ENCODE data around the gene PEX12.
A peak's percentile ranks its signal among the peaks of the same experiment; 100 is the strongest.
"Not testable (repeated sequence)": the region's sequence is repeated elsewhere in the genome, so short reads cannot be mapped to it uniquely, and the experiment has no call there.

PEX12 gene

GRCh38 chr17:35578929-35579432 lies 610 bp upstream of the PEX12 start:
- no peak for DNase-seq

DNA sequence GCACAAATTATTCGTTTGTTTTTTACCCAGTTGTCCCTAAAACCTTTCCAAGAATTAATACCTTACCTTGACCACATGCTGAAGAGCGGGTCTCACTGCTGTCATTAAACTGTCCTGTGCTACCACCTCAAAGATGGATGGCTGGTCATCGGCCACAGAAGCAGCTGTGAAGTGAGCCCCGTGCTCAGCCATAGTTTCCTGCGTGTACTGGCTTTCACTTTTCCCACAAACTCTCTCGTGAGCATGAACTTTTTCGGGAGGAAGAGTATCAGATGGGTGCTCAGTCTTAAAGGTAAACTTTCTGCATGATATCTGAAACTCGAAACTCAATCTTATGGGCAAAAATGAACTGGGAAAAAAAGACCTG lies 558 bp downstream of the PEX12 start:
- peak in 3 of 56 donors; percentile 15 to 30 (median 17) for DNase-seq

- DNase-seq, result no peak
Measured at GRCh38 chr17:35575759-35576158, 2.6 kb downstream of the PEX12 start.

- no peak for DNase-seq
Measured at GRCh38 chr17:35569405-35569804, 9.0 kb downstream of the PEX12 start.

DNA sequence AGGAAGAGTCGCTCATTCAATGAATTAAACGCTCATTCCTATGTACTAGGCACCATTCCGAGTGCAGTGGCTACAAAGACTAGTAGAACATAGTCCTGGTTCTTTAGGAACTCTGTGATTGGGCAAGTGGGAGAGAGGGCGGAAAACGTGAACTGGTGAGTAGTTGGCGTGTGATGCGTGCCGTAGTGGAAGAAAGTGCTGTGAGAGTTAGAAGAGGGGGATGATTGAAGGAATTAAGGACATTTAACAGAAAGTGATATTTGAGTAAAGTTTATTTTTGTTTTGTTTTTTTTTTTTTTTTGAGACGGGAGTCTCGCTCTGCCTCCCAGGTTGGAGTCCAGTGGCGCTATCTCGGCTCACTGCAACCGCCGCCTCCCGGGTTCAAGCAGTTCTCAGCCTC lies 9.8 kb downstream of the PEX12 start:
- no peak for DNase-seq

DNA sequence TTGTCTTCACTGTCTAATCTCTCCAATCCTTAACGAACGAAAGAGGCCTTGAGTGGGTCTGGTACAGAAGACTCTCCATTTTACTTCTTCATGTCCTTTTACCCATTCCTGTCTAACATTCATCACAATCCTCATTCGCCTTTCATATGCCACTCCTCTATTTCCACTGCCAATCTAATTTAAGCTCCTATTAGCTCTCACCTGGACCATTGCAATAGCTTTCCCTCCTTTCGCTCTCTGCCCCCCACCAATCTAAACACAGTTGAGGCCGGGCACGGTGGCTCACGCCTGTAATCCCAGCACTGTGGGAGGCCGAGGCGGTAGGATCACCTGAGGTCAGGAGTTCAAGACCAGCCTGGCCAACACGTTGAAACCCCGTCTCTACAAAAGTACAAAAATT lies 11.4 kb downstream of the PEX12 start:
- DNase-seq, result no peak

DNA sequence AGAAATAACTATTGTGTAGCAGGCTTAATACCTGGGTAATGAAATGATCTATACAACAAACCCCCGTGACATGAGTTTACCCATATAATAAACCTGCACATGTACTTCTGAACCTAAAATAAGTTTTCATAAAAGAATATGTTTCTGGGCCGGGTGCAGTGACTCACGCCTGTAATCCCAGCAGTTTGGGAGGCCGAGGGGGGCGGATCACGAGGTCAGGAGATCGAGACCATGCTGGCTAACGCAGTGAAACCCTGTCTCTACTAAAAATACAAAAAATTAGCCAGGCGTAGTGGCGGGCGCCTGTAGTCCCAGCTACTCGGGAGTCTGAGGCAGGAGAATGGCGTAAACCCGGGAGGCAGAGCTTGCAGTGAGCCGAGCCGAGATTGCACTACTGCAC lies 15.2 kb downstream of the PEX12 start:
- DNase-seq, result not testable (repeated sequence)

- no peak for DNase-seq
Measured at GRCh38 chr17:35560703-35561102, 17.7 kb downstream of the PEX12 start, which contains the start of gene SLFN14. Gene SLFN14, minus strand, starts transcription at chr17:35560819. Its CDS starts 2,757 bp downstream, at chr17:35558062.

GRCh38 chr17:35559495-35560210 lies 18.7 kb downstream of the PEX12 start:
- no peak for DNase-seq

DNA sequence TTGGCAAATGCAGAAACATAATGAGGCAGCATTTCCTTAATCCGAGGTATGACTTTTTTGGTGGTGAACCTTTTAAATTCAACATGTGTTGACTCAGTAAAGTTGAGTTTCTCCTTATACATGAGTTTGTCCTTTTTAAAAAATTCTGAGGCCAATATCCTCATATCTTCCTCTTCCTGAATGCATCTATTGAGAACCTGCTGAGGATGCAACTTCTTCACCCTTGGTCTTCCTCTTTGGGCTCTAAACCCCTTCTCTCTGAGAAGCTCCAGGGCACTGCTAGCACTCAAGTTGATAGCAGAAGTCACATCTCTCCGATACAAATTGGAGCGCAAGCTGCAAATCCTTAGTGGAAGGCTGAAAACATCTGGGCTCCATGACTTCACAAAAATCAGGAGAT lies 21.0 kb downstream of the PEX12 start:
- no peak for DNase-seq

DNA sequence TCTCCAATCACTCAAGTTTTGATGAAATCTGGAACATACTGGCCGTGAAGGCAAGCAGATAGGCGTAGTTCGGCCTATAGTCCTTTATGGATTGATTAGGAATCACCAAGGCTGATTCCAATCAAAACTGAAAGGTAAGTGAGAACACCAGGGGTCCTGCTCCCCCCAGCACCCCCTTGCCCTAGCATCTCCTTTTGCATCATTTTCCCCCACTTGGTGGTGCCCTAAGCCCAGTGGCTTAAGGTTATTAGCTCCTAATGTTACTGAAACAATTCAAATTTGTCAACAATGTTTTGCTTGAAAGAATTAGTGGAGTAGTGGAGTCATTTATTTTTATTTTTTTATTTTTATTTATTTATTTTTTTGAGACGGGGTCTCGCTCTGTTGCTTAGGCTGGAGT lies 22.7 kb downstream of the PEX12 start:
- no peak for DNase-seq

- DNase-seq, result no peak
Measured at GRCh38 chr17:35554668-35555067, 23.7 kb downstream of the PEX12 start.

DNA sequence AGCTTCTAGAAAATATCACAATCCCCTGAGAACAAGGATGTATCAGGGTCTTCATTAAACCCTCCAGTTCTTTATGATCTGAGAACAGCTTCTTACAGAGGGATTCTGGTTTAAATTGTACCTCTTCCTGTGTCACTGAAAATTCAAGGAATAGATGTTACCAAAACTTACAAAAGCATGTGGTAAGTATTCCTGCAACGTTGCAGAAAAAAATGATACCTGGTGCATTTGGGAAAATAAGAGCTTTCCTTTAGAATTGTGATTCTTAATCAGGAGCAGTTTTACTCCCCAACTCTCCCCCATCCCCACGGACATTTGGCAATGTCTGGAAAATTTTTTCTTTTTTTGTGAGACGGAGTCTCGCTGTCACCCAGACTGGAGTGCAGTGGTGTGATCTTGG lies 25.1 kb downstream of the PEX12 start:
- DNase-seq, result no peak

GRCh38 chr17:35548978-35549377 lies 29.4 kb downstream of the PEX12 start:
- no peak for DNase-seq

GRCh38 chr17:35548208-35548810 lies 30.1 kb downstream of the PEX12 start:
- peak in 3 of 56 donors; percentile 4 to 38 (median 8) for DNase-seq

GRCh38 chr17:35546487-35546886 lies 31.9 kb downstream of the PEX12 start:
- no peak for DNase-seq

DNA sequence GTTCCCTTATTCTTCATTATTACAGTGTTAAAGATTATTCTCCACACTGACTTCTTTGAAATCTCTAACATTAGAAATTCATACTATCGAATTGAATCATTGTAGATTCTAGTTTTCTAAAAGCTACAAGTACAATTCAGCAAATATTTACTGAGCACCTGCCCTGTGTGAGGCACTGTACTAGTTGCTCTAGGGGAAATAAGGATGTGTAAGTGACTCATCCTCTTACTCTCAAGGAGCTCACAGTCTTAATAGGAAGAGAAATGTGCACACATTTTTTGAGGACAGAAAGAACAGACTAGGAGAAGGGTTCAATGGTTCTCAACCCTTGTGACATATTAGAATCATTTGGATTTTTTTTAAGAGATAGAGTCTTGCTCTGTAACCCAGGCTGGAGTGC lies 33.2 kb downstream of the PEX12 start:
- DNase-seq, result no peak

- no peak for DNase-seq
Measured at GRCh38 chr17:35543856-35544255, 34.5 kb downstream of the PEX12 start.

DNA sequence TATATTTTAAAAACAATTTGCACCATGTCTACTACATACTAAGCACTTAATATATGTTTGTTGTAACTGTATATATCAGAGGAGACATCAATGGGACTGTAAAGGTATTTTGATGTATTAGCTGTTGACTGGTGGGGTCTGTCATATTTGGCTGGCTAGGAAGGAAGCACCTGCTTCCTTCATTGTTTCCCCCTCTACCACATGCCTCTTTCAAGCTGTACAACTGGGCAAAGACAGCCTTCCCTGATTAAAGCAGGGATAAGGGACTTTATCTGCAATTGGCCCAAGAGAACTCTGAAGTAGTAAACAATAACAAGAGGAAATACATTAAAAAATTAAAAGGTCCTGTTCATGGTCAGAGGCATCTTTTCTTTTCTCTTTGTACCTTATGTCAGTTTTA lies 35.4 kb downstream of the PEX12 start:
- DNase-seq, result no peak

DNA sequence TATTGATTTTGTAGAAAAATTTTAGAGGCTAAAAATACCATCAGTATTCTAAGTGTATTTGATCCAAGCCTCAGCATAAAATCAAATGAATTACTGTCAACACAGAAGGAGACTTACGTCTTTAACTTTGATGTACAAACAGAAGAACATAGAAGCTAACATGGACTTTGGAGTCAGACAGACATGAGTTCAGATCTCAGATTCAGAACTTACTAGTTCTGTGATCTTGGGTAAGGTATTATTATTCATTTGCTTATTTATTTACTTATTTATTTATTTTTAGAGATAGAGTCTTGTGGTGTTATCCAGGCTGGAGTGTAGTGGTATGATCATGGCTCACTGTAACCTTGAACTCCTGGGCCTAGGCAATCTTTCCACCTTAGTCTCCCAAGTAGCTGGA lies 36.9 kb downstream of the PEX12 start:
- DNase-seq, result no peak

- peak in 10 of 56 donors; percentile 1 to 35 (median 6) for DNase-seq
Measured at GRCh38 chr17:35540589-35541404, 37.6 kb downstream of the PEX12 start.

- no peak for DNase-seq
Measured at GRCh38 chr17:35539659-35540026, 38.7 kb downstream of the PEX12 start.

All from amygdala (tissue), 56 donors.